Erythroblast (primary cell): ENCODE results near the gene DISC1.
"Not testable (repeated sequence)": the region's sequence is repeated elsewhere in the genome, so short reads cannot be mapped to it uniquely, and the experiment has no call there.

Experiments used
- DNase-seq, 2 experiments: peaks; one replicate each; lab custom pipeline; 2025; lab: John Stamatoyannopoulos, UW
- GATA1 ChIP-seq: IDR thresholded peaks from 2 replicates; pipeline ENCODE4 v1.6.1; 2011; ENCODE audit warnings: low read depth, mild to moderate bottlenecking, control low read depth, low read length, moderate library complexity
- POLR2A ChIP-seq: IDR thresholded peaks from 2 replicates; pipeline ENCODE4 v1.6.1; 2011; ENCODE audit warnings: mild to moderate bottlenecking, low read length

Gene DISC1

GRCh38 chr1:231949277-231950091, 322.9 kb downstream of the DISC1 start:
- TF ChIP-seq POLR2A (no peak), GATA1 (no peak)
- no peak for DNase-seq

- TF ChIP-seq POLR2A (no peak), GATA1 (no peak)
- DNase-seq, result no peak
These were observed 323.9 kb downstream of the DISC1 start for GRCh38 chr1:231950331-231951128.

DNA sequence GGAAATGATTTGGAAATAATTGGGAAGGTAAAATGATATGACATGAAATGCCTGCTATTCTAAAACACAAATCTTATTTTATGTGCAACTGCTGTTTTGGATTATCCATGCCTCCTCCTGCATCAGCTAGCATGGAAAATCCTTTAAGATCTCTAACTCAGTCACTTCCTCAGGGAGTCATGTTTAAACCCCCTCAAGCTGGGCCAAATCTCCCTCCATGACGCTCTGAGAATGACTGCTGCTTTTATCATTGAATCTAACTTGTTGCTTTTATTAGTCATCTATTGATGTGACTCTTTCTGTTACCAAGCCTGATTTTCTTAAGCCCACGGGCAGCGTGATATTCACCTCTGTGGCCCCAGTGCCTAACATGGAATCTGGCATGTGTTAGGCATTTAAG, 324.8 kb downstream of the DISC1 start:
- no peak for DNase-seq
- TF ChIP-seq POLR2A, result no peak
- no peak for TF ChIP-seq GATA1

GRCh38 chr1:231952154-231952553, 325.6 kb downstream of the DISC1 start:
- DNase-seq, result no peak
- TF ChIP-seq POLR2A (no peak), GATA1 (no peak)

- TF ChIP-seq POLR2A (no peak), GATA1 (no peak)
- no peak for DNase-seq
These were observed 327.1 kb downstream of the DISC1 start for GRCh38 chr1:231953660-231954059.

DNA sequence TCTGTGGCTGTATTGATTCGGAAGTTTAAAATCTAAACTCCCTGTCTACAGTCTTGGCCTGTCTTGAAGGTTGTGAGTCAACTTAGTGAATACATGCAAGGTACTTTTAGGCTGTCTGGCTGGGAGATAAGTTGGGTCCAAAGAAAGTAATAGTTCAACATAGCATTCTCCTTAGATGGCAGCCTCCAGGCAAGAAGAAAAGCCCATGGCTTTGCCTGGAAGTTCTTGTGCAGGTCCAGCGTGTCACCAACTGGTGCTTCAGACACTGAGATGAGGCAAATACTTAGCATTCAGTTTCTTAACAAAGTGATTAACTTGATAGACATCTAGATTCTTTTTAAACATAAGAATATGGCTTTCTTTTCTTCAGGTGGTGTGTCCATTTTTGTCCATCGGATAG, 328.2 kb downstream of the DISC1 start:
- TF ChIP-seq POLR2A, result no peak
- no peak for TF ChIP-seq GATA1
- DNase-seq, result no peak

GRCh38 chr1:231957359-231957758, 330.8 kb downstream of the DISC1 start:
- no peak for DNase-seq
- TF ChIP-seq POLR2A, result no peak
- TF ChIP-seq GATA1, result no peak

DNA sequence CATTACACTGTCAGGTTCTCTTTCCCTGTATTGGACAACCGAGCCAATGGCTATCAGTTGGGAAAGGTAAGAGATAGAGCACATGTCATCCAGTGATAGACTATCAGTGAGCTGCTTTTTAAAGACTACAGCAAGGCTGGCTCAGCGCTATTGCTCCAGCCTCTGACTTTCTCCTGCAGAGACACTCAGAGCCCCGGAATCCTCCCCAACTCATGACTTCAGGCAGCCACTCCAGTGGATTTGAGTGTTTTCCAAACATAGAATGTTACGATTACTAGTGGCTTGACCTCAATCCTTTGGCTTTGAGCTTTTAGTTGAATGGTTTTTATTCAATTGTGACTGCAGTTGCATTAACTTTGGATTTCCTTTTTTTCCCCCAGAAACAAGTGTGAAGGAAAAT, 331.9 kb downstream of the DISC1 start:
- no peak for TF ChIP-seq POLR2A
- TF ChIP-seq GATA1, result no peak
- no peak for DNase-seq

- DNase-seq, result no peak
- TF ChIP-seq GATA1 (no peak), POLR2A (no peak)
These were observed 332.8 kb downstream of the DISC1 start for GRCh38 chr1:231959225-231959884.

DNA sequence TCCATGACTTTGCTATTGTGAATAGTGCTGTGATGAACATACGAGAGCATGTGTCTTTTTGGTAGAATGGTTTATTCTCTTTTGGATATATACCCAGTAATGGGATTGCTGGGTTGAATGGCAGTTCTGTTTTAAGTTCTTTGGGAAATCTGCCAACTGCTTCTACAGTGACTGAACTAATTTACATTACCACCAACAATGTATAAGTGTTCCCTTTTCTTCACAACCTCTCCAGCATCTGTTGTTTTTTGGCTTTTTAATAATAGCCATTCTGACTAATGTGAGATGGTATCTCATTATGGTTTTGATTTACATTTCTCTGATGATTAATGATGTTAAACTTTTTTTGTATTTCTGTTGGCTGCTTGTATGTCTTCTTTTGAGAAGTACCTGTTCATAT, 335.2 kb downstream of the DISC1 start:
- not testable (repeated sequence) for DNase-seq

GRCh38 chr1:231962636-231963035, 336.0 kb downstream of the DISC1 start:
- DNase-seq, result no peak
- TF ChIP-seq GATA1, result no peak
- TF ChIP-seq POLR2A, result no peak

GRCh38 chr1:231964241-231964640, 337.7 kb downstream of the DISC1 start:
- TF ChIP-seq POLR2A, result no peak
- no peak for TF ChIP-seq GATA1
- DNase-seq, result no peak

DNA sequence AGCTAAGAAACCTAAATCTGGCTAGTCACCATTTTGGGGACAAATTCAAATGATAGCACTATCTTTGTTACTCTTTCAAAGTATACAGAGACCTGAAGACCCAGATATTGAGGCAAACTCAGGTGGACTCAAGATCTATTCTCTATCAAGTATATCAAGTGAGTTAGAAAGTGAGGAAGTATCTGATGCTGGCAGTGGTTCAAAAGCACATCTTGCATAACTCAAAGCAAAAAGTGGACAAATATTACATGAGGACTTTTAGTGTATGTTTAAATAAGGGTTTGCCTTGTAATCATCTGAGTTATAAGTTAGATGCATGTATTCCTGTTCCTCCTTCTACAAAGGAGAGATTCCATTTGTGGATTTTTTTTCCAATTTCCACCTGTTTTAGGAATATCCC, 338.4 kb downstream of the DISC1 start:
- TF ChIP-seq GATA1 (no peak), POLR2A (no peak)
- DNase-seq, result no peak

DNA sequence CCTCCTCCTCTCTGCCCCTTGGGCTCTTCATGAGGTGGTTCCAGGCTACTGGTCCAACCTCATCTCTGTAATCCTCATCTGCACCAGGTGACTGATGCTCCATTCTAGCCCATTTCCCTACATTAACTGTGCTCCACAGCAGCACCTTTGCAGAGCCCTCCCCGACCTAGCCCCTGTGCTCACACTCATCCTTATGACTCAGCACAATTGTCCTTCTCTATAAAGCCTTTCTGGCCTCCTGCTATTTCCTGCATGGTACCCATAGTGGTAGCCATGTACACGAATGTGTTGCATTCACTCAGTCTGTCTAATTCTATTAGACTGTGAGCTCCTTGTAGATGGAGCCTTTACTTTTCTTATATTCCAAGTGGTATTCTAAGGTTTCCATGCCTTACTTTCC, 339.0 kb downstream of the DISC1 start:
- no peak for TF ChIP-seq POLR2A
- no peak for TF ChIP-seq GATA1
- no peak for DNase-seq

DNA sequence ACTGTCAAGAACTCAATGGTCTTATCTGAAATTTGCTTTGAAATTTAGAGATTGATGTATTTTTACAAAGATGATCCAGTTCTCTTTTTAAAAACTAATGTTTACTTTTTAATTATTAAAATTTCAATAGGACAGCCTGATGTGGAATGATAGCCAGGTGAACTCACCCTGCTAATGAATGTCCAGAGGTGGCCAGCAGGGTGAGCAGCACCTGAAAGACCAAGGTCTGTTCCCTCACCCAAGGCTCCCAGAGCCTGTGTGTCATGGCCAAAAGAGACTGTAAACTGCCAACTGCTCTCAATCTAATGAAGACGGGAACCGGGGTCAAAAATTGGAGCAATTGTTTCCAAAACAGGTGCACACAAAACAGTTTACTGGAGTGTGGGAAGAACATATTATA, 340.4 kb downstream of the DISC1 start:
- no peak for TF ChIP-seq POLR2A
- no peak for TF ChIP-seq GATA1

More for the DNA sequence above, 340.4 kb downstream of the DISC1 start:
- no peak for DNase-seq
